Mammary epithelial cell (primary cell): ENCODE results near the gene PARVB.

Experiments used
- EZH2 ChIP-seq: IDR thresholded peaks from 2 replicates; pipeline ENCODE4 v1.6.1; 2012; ENCODE audit warnings: low read length, inconsistent platforms, borderline replicate concordance
- TF ChIP-seq, protein P1 (sequence below), 2 donors: IDR thresholded peaks in 1 of 2; conservative IDR thresholded peaks in 1 of 2; 2 replicates each; pipeline ENCODE4 v1.5.1; 2011 to 2012; ENCODE audit warnings: inconsistent platforms in 2 of 2, low read length in 2 of 2, mild to moderate bottlenecking in 2 of 2, control low read depth in 1 of 2, low read depth in 1 of 2; ENCODE audit not compliant: insufficient read depth in 1 of 2; ENCODE audit errors: extremely low read depth in 1 of 2

- TF ChIP-seq, protein P1, sequence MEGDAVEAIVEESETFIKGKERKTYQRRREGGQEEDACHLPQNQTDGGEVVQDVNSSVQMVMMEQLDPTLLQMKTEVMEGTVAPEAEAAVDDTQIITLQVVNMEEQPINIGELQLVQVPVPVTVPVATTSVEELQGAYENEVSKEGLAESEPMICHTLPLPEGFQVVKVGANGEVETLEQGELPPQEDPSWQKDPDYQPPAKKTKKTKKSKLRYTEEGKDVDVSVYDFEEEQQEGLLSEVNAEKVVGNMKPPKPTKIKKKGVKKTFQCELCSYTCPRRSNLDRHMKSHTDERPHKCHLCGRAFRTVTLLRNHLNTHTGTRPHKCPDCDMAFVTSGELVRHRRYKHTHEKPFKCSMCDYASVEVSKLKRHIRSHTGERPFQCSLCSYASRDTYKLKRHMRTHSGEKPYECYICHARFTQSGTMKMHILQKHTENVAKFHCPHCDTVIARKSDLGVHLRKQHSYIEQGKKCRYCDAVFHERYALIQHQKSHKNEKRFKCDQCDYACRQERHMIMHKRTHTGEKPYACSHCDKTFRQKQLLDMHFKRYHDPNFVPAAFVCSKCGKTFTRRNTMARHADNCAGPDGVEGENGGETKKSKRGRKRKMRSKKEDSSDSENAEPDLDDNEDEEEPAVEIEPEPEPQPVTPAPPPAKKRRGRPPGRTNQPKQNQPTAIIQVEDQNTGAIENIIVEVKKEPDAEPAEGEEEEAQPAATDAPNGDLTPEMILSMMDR (conservative IDR thresholded peaks at IDR 0.05 in 1 of 2, IDR thresholded peaks at IDR 0.05 in 1 of 2; ENCODE audit: extremely low read depth in 1 of 2, insufficient read depth in 1 of 2, low read depth in 1 of 2, low read length in 2 of 2) = no peak
- no peak for TF ChIP-seq EZH2
Measured at GRCh38 chr22:44112191-44112590, 88.1 kb downstream of the PARVB start.
